Stimulated activated CD4-positive, alpha-beta T cell treated with anti-CD3 and anti-CD28 coated beads, Interleukin-1b, Interleukin-23, amount 100 ng/mL, for 48 hours (primary cell): ENCODE measurements around the gene WWP2.
"Not testable (repeated sequence)": the region's sequence is repeated elsewhere in the genome, so short reads cannot be mapped to it uniquely, and the experiment has no call there.

Source experiments
- DNase-seq: peaks from one replicate; pipeline ENCODE4 v3.0.0-alpha.2; 2020

Gene WWP2

DNA sequence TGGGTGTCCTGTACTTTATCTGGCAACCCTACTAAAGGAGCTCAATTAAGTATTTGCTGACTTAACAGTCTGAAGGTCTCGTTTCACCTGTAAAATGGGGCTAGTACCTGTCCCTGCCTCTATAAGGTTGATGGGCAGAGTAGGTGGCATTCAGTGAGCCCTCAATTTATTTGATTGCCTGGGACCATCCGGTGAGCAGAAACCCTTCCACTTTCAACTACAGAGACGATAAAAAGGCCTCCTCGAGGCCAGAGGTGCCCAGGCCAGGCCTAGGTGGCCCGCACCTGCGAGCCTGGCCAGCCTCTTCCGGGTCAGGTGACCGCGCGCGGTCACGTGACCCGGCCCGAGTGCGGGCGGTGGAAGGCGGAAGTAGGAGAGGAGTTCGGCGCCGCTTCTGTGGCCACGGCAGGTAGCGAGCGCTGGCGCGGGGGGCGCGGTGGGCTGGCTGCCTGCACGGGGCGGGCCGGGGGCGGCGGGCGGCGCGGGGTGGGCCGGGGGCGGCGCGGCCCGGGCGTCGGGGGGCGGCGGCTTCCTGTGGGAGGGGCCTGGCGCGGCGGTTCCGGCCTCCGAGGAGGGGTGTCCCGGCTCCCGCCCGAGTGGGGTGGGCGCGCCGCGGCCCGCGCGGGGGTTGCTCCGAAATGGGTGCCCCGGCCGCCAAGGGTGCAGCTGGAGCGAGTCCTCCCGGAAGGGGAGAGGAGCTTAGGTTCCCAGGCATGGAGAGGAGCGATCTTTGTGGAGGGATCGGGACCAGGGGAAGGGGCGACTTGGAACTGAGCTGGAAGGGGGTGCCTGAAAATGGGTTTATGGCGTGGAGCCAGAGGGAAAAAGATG lies at the start of gene WWP2:
WWP2 (plus strand) TSS at position 350 of the 831 bp plus-strand sequence. CDS start 24,679 bp downstream, outside the sequence.
- peak; percentile 74 for DNase-seq

DNA sequence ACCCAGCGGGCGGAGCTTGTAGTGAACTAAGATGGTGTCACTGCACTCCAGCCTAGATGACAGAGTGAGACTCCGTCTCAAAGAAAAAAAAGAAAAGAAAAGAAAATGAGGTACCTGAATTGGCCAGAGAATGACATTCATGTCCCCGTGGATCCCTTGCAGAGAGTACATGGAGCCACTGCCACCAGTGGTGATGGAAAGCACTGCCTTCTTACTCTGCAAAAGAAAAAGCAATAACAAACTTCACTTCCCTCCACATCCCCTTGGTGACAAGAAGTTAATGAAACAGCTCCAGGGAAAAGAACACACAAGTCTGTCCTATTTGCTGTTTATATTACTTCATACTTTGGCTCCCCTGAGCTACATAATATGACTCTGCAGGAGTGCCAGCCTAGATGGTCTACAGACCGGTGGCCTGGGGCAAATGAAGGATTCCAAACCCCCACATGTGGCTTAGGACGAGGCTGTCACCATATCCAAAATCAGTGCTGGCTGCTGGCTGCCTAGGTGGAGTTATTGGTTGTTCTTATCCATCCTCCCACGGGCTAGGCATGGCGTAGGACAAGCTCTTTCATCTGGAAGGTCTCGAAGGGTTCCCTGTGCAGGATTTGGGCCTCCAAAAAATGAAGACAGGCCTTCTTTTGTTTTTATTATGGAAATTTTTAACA lies 49.1 kb upstream of the WWP2 start:
- DNase-seq: no peak

DNA sequence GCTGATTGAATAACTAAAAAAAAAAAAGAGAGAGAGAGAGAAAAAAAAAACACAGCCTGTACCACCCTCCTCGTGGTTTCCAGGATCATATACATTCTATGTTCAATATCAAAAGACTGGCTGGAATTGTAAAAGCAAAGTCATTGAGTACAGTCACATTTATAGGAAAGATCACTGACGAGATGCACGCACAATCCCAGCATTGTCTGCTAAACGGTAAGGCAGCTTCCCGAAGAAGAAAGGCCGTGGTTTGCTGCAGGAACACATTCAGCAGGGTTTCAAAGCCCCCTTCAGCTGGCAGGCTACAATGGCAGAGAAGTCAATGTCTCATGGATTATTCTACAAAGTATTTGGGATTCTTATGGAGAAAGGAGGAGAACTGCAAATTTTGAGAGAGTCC lies 45.1 kb upstream of the WWP2 start:
- no peak for DNase-seq

DNA sequence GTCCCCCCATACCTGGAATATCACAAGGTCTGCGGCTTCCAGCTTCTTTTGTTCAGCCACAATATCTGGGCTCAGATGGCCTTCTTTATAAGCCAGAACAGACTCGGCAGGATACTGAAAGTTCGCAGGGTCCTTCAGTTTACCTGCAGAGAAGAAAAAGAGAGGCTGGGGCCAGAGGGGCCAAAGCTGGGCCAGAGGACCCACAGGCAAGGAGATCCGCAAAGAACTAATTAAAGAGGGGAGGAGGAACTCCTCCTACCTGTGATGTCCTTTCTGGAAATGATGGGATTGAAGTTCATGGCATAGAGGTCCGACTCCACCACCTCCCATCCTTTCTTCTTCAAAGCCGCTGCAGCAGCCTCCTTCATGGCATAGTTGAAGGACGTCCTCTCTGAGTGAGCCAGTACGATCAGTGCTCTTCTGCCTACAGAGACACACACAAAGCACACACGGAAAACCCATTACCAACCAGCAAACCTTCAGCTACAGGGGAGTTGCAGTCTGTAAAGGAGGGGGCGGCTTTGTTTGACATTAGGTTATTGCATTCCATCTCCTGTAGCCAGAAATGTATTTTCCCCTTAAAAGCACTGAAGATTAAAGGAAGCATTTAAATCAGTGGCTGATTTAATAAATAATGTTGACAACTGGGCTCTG lies 43.9 kb upstream of the WWP2 start:
- no peak for DNase-seq

DNA sequence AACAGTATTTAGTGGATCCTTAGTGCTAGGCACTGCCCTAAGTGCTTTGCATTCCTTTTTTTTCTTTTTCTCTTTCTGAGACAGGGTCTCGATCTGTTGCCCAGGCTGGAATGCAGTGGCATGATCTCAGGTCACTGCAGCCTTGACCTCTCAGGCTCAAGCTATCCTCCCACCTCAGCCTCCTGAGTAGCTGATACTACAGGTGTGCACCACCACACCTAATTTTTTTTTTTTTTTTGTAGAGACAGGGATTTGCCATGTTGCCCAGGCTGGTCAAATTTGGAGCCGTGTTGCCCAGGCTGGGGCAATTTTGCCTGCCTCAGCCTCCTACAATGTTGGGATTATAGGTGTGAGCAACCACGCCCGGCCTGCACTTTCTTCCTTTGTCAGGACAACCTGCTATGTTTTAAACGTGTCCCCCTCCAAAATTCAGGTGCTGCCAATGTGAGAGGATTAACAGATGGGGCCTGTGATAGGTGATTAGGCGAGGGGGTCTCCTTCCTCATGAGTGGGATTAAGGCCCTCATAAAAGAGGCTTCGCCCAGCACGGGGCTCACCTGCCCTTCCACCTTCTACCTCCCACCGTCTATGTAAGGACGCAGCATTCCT lies 41.2 kb upstream of the WWP2 start:
- DNase-seq: no peak

DNA sequence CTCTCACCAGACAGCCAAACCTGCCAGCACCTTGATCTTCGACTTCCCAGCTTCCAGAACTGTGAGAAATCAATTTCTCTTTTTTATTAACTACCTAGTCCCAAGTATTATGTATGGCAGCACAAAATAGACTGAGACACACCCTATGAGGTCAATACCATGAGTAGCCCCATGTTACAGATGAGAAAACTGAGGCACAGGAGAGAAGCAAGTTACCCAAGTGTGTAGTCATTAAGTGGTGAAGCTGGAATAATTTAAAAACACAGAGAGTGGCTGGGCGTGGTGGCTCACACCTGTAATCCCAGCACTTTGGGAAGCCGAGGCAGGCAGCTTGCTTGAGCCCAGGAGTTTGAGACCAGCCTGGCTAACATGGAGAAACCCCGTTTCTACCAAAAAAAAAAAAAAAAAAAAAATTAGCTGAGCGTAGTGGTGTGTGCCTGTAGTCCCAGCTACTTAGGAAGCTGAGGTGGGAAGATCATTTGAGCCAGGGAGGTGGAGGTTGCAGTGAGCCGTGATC lies 40.6 kb upstream of the WWP2 start:
- no peak for DNase-seq

DNA sequence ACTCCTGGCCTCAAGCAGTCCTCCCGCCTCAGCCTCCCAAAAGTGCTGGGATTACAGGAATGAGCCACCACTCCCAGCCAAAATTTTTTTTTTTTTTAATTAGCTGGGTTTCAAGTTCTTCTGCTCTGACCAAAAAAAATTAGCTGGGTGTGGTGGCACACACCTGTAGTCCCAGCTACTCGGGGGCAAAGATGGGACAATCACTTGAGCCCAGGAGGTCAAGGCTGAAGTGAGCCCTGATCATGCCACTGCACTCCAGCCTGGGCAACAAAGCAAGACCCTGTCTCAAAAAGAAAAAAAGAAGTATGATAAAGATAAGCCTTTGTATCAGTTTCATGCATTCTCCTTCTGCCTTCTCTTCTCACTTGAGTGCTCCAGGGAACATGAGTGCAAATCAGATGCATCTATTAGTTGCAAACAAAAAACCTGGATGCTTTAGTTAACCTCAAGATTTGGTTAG lies 37.7 kb upstream of the WWP2 start:
- DNase-seq: no peak

DNA sequence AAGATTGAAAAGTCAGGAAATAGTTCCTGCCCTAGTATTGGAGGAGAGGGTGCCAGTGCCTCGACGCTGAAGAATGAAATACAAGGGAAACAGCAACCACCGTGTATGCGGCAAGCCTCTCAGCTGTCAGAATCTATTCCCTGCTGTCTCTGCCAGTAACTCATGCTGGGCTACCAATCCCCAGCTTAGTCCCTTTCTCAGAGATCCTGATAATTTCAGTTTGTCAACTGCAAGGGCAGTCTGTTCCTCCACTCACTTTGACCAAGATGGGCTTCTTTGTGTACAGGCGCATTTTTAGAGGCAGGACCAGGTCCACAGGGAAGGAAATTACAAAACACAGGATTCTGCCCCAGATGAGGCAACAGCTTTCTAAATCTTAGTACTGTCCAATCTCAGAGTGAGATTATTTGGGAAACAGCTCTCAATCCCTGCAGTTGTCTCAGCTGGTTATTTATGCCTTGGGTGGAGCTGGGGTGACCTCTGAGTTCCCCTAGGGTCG lies 37.1 kb upstream of the WWP2 start:
- DNase-seq: no peak

DNA sequence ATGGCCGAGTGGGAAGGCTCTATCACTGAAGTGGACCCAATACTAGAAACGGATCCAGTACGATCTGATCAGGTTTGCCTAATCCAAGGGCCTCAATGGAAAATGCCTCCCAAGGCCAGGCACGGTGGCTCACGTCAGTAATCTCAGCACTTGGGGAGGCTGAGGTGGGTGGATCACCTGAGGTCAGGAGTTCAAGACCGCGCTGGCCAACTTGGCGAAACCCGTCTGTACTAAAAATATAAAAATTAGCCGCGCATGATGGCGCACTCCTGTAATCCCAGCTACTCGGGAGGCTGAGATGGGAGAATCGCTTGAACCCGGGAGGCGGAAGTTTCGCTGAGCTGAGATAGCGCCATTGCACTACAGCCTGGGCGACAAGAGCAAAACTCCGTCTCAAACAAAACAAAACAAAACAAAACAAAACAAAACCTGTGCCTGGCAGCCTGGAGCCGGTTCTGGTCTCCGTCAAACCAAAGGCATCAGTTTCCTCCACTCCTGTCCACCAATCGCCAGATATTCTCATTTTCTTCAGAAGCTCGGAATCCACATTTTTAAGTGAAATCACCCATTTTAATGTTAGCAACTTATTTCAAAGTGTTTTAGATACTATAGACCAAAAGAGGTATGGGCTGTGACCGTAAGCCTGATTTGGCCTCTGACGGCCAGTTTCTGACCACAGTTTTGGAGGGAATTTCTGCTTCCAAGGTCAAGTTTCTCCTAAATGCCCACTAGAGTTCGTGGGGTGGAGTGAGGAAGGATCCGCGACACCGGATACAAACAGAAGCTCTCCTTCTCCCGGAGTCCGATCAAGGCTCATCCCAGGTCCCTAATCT lies 36.4 kb upstream of the WWP2 start:
- no peak for DNase-seq

DNA sequence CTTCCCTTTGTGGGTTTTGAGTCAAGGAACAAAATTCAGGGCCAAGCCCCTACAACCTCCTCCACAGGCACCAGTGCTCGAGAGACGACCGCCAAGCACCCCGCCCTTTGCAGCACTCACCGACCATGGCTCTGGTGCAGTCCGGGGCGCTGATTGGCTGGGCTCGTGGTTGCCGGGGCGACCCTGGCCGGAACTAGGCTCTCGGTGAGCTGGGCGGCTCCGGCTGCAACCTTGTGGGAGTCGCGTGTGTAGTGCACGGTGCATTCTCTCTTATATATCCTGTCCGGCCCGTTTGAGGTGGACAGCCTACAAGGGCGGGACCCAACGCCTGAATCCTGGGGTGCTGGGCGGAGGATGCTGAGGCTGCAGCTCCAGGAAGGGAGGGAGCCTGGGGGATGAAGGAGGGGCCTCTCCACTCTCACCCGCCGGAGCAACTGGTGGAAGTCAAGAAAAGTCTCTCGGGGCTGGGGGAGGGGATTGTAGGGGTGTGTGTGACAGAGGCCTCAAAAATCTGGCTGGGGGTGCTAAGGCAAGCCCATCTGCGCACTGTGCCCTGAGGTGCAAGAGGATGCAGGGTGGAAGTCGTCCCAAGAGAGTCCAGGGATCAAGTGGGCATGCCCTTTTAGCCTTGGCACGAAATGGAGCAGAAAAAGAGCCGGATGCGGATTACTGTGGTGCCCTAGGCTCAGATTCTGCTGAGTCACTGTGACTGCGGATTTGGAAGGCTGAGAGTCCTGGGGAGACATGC lies 35.6 kb upstream of the WWP2 start, which contains the start of gene NQO1:
NQO1 (minus strand) TSS at position 248 of the 748 bp plus-strand sequence; CDS start at position 127, 121 bp downstream.
- DNase-seq: peak; percentile 91

DNA sequence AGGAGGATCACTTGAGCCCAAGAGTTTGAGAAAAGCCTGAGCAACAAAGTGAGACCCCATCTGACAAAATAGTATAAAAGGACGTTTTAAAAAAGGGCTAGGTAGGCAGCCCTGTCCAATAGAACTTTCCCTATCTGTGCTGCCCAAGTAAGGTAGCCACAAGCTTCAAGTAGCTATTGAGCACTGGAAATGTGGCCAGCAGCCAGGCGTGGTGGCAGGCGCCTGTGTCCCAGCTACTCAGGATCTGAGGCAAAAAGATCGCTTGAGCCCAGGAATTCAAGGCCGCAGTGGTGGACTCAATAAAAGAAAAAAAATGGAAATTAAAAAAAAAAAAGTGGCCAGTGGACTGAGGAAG lies 34.2 kb upstream of the WWP2 start:
- DNase-seq: no peak

DNA sequence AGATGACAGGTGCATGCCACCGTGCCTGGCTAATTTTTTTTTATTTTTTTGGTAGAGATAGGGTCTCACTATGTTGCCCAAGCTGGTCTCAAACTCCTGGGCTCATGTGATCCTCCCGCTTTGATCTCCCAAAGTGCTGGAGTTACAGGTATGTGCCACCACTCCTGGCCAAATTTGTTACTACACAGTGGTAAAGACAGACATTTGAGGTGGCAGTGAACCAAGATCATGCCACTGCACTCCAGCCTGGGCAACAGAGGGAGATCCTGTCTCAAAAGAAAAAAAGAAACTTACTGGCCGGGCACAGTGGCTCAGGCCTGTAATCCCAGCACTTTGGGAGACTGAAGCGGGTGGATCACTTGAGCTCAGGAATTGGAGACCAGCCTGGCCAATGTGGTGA lies 33.1 kb upstream of the WWP2 start:
- DNase-seq: not testable (repeated sequence)

DNA sequence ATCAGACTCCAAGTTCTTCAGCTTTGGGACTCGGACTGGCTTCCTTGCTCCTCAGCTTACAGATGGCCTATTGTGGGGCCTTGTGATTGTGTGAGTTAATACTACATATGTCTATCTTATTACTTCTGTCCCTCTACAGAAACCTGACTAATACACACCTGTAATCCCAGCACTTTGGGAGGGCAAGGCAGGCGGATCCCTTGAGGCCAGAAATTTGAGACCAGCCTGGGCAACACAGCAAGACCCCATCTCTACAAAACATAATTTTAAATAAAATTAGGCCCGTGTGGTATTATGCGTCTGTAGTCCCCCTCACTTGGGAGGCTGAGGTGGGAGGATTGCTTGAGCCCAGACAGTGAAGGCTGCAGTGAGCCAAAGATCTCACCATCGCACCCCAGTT lies 30.9 kb upstream of the WWP2 start:
- not testable (repeated sequence) for DNase-seq

DNA sequence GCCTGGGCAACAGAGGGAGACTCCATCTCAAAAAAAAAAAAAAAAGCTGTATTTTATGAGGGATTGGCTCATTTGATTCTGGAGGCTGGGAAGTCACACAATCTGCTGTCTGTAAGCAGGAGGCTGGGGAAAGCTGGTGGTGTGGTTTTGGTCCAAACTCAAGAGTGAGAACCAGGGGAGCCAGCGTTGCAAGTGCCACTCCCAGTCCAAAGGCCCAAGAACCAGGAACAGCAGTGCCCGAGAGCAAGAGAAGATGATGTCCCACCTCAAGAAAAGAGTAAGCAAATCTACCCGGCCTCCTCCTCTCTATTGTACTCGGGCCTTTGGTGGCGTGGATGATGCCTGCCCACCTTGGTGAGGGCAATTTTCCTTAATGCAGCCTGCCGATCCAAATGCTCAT lies 30.0 kb upstream of the WWP2 start:
- no peak for DNase-seq

DNA sequence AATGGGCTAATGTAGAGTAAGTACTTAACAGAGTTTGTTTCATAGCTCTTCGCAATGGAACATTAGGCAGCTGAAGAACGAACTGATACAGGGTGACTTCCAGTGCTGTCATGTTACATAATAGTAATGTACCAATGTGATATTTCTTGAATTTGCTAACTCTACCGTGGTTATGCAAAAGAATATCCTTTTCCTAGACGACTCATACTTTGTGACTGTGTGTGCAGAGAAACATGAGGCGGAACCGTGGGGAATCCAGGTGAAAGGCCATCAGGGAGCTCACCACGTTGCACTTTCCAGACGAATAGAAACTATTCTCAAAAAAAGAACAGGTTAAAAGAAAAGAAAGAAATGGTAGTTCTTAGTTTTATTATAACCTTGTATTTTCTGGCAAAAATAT lies 20.6 kb upstream of the WWP2 start:
- DNase-seq: no peak

DNA sequence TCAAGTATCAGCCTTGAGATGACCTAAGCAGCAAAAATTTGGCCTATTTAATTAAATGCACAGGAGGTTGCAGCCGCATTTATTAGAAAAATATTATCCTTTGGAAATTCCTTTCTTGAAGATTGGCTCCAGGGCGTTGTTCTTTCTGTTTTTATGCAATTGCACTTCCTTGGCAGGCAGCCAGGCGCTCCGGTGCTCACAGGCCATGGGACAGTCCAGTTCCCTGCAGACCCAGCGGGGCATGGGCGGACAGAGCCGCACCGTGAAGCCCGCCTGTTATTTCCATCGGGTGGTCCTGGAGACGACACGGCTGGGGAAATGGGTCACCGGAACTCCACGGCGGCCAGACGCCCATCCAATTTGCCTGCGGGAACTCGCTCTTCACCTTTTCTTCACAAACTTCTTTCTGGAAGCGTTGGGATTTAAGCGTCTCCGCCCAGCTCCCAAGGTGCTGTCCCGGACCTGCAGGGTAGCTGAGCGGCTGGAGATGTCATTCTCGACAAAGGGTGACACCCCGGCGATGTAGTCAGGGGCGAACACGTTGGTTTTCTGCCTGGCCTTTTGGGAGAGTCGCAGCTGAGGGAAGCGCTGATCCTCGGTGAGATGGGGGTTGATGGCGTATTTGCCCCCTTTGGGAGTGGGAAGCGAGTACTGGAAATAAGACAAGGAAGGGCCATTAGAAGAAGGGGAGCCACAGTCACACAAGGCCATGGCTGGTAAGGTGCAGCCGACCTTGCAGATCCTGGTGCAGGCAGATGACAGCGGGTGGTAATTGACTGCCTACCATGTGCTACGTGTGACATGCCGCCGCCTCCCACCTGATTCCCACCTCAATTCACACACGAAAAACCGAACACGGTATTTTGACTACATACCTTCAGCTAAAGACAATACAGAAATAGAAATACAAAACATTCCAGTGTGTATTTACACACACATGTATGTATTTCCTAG lies 19.9 kb upstream of the WWP2 start:
- no peak for DNase-seq

DNA sequence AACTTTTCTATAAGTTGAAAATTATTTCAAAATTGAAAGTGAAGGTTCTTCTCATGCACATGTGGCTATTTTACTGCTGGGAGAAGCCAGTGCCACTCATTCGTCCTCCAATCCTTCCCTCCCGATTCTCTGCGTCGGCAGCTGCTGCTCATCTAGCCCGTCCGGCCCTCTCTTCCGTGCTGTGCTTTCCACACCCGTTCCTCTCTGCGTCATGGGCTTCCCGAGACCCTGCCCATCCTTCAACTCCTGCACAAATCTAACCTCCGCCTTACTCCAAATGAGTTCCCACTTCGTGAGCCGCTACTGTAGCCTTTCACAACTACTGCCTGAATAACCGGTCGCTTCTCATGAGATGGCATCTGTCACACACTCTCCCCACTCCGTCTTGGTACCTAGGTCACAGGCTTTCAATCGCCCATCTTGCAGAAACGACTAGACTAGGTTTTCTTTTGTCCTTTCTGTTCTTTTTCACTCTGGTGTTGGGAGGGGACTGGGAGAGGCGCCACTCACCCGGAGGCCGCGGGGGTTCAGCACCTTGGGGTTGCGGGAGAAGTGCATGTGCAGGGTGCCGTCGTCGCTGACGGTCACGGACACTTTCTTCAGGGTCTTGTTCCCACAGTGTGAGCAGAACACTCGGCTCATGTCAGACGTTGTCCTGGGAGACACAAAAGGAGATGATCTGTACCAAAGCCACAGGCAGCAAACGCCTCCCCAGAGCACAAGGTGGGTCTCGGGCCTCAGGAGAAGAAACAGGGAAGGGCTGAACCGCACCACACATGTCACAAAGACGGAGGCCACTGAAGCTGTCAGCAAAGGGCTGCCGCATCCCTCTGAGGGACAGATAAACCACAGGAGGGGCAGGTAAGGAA lies 17.5 kb upstream of the WWP2 start:
- DNase-seq: no peak

DNA sequence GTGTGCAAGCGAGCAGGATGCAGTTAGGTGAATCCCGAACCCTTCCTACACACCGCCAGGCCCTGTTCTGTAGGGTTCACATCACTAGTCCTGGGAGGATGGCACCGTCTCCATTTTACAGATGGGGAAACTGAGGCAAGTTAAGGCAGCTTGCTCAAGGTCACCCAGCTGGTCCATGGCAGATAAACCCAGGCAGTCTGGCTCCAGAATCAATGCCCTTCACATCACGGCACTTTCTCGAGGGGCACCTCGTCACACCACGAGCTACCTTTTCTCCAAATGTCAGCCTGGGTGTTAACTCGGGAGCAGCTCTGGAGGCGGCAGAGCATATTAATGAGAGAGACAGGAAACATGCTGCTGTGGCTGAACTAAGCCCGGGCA lies 16.9 kb upstream of the WWP2 start:
- no peak for DNase-seq

DNA sequence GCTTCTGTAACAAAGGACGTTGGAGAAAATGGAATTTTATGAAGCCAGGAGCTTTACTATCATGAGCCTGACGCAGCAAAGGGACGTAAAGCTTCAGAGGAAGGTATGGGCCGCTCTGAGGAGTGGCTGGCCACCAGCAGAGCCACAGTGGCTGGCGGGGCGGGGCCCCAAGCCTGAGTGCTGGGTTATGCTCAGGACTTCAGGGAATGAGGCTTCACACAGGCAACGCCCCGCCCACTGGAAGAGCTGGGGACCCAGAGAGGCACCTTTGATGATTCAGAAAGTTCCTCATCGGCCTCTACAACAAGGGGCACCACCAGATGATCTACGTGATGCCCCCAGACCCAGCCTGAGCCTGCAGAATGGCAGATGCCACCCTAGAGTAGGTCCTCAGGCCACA lies 16.2 kb upstream of the WWP2 start:
- DNase-seq: no peak
